ENCODE measurements around the gene MOSPD2.

MOSPD2 gene

DNA sequence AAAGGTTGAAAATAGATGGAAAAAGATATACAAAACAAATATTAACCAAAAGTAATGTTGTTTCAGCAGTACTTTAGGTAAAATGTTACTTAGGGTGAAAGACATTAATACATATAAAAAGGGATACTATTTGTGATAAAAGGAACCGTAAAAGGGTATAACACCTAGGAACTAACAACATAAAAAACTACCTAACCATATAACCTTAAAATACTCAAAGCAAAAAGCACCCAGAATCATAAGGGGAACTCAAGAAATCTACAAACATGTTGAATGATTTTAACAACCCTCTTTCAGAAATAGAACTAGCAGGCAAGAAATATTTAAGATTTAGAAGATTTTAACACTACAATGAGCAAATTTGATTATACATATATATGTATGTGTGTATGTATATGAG, 11.5 kb downstream of the MOSPD2 start:
- H3K9me3 Mint-ChIP-seq = no peaks in the 10 kb centered on the region
- H3K27ac Mint-ChIP-seq = no peak overlapping the region
- H3K36me3 Mint-ChIP-seq = peaks cover 6% of the 10 kb centered on the region
- no peaks in the 10 kb centered on the region for H3K27me3 Mint-ChIP-seq
- H3K4me3 Mint-ChIP-seq = no peak overlapping the region
- peaks cover 15% of the 10 kb centered on the region for H3K4me1 Mint-ChIP-seq
- ATAC-seq = no peak

DNA sequence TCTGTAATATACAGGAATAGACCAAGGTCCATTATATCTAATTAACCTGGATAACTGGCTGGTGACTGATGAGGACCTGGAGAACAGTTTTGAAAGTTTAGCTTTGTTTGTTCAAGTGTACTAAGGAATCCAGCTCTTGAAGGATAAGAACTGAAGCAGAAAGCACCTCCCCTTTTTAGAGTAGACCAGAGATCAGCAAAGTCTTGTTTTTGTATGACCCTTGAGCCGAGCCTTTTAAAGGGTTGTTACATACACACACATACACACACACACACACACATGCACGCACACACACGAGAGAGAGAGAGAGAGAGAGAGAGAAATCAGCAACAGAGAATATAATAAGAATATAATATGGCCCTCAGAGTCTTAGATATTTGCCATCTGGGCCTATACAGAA, 13.0 kb downstream of the MOSPD2 start:
- Mint-ChIP-seq H3K27me3 (no peaks in the 10 kb centered on the region), H3K4me1 (peaks cover 15% of the 10 kb centered on the region), H3K27ac (no peak overlapping the region), H3K4me3 (no peak overlapping the region), H3K36me3 (peaks cover 10% of the 10 kb centered on the region), H3K9me3 (no peaks in the 10 kb centered on the region)
- no peak for ATAC-seq

DNA sequence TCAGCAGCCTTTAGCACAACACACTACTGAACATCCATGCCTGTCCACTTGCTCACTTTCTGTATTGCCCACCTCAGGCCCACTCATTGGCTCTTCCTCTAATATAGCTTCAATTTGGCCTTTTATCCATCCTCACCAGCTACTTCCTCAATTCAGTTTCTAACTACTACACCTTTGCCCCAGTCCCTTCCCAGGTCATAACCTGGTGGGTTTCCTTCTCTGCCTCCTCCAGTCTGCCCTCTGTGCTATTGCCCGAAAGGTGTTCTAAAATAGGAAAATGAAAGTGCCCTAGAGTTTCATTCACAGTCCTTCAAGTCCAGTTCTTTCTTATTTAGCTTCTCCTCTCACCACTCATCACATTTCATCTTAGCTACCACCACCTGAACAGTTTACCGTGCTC, 23.1 kb downstream of the MOSPD2 start:
- H3K4me3 Mint-ChIP-seq = peak overlapping the region; percentile 4
- peak overlapping the region; percentile 45 for H3K27ac Mint-ChIP-seq
- H3K27me3 Mint-ChIP-seq = no peaks in the 10 kb centered on the region
- H3K36me3 Mint-ChIP-seq = peaks cover 18% of the 10 kb centered on the region
- ATAC-seq = no peak
- H3K4me1 Mint-ChIP-seq = peaks cover 11% of the 10 kb centered on the region
- H3K9me3 Mint-ChIP-seq = no peaks in the 10 kb centered on the region

DNA sequence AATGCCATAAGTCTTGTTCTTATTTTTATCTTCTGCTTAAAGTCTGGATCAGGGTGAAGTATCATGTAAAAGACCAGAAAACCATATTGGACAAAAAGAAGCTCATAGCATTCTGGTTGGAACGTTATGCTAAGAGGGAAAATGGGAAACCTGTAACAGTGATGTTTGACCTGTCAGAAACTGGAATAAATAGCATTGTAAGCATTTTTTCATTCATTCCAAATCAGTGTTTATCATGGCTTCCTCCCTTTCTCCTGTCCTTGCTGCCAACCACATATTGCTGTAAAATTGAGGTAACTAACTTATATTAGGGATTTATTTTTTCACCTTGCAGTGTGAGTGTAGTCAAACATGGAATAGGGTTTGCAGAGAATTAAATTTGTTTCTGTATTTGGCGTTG, 23.8 kb downstream of the MOSPD2 start:
- peaks cover 11% of the 10 kb centered on the region for H3K4me1 Mint-ChIP-seq
- no peak for ATAC-seq

DNA sequence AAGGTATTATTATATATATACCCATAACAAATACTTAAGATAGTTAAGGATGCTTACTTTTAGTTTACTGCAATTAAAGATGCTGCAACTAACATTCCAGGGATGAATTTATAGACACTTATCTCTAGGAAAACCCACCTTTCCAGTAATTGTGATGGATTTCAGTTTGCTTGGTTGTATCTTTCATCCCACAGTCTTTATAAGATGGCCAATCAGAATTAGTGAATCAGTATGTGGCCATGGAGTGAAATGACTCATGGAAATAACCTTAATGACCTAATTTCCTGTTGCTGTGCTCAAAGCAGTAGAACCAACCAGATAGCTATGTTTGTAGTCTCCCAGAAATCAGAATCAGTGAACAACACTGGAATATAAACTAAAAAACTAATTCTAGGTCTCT, 26.4 kb downstream of the MOSPD2 start:
- ATAC-seq = no peak
- peaks cover 31% of the 10 kb centered on the region for H3K36me3 Mint-ChIP-seq
- H3K27me3 Mint-ChIP-seq = no peaks in the 10 kb centered on the region
- H3K4me1 Mint-ChIP-seq = peaks cover 11% of the 10 kb centered on the region
- H3K27ac Mint-ChIP-seq = no peak overlapping the region
- no peaks in the 10 kb centered on the region for H3K9me3 Mint-ChIP-seq
- no peak overlapping the region for H3K4me3 Mint-ChIP-seq

More for the DNA sequence above, 23.8 kb downstream of the MOSPD2 start:
- H3K36me3 Mint-ChIP-seq = peaks cover 18% of the 10 kb centered on the region
- H3K27me3 Mint-ChIP-seq = no peaks in the 10 kb centered on the region
- no peak overlapping the region for H3K27ac Mint-ChIP-seq
- H3K4me3 Mint-ChIP-seq = no peak overlapping the region
- H3K9me3 Mint-ChIP-seq = no peaks in the 10 kb centered on the region

DNA sequence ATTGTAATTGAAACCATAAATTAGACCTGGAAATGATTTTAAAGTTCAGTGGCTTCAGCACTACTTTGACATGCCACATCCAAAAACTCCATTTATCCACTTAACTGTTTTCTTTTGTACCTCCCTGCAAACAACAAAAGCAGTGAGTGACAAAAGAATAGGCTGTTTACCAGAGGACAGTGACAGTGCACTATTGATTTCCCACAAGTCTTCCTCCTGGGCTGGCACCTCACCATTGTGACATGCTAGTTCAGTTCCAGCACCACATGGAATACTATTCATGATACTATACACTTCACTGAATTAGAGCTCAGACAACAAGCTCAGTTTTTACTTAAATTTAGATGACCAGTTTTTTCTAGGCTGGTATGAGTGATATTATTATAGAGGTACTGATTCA, 29.3 kb downstream of the MOSPD2 start:
- no peak for ATAC-seq
- H3K4me3 Mint-ChIP-seq = no peak overlapping the region
- peaks cover 25% of the 10 kb centered on the region for H3K36me3 Mint-ChIP-seq

DNA sequence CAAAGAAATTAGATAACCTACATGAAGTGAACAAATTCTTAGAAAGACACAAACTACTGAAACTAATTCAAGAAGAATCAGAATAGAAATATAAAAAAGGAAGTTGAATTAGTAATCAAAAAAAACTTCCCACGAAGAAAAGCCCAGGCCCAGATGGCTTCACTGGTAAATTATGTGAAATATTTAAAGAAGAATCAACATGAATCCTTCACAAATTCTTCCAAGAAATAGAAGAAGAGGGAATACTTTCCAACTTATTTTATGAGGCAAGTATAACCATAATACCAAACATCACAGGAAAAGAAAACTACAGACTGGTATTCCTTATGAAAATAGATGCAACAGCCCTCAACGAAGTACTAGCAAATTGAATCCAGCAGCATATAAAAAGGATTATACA, 30.7 kb downstream of the MOSPD2 start:
- Mint-ChIP-seq H3K27me3 (no peaks in the 10 kb centered on the region), H3K27ac (no peak overlapping the region), H3K9me3 (no peaks in the 10 kb centered on the region), H3K36me3 (peaks cover 27% of the 10 kb centered on the region), H3K4me1 (no peaks in the 10 kb centered on the region), H3K4me3 (no peak overlapping the region)
- ATAC-seq = no peak

More for the DNA sequence above, 29.3 kb downstream of the MOSPD2 start:
- Mint-ChIP-seq H3K27ac (no peak overlapping the region), H3K9me3 (no peaks in the 10 kb centered on the region), H3K27me3 (no peaks in the 10 kb centered on the region), H3K4me1 (no peaks in the 10 kb centered on the region)

DNA sequence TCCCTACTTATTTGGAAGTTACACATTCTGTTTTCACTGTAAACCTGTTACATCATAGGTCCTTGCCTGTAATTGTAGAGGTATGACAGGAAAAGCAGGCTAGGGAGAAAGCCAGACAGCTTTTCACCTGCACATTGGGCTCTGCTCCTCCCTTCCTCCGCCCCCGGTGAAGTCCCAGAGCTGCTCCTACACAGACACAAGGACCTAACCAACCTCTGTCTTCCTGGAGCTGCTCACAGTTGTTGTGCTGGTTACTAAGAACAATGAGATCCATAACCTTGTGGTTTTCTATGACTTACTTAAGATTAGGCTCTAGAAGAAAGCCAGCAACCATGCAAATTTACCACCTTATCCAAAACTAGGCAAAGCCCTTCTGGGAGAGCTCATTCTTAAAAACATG, 40.0 kb downstream of the MOSPD2 start:
- no peak for ATAC-seq
- Mint-ChIP-seq H3K4me1 (no peaks in the 10 kb centered on the region), H3K4me3 (no peak overlapping the region), H3K27ac (no peak overlapping the region), H3K36me3 (peaks cover 37% of the 10 kb centered on the region), H3K27me3 (no peaks in the 10 kb centered on the region), H3K9me3 (no peaks in the 10 kb centered on the region)

DNA sequence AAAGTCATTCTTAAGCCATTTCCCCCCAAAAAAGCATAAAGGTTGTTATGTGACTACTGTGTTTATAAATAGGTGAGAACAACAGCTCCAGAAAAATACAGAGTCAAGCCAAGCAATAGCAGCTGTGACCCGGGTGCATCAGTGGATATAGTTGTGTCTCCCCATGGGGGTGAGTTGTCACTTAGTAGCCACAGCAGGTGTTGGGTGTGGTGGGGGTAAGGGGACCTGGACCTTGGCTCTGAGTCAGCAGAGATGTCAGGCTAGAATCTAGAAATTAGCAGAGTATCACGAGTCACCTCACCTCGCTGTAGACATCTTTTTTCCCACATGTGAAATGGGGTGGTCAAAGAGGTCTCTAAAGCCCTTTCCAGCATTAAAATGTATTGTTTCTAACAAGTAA, 42.4 kb downstream of the MOSPD2 start:
- H3K27ac Mint-ChIP-seq = no peak overlapping the region
- peaks cover 33% of the 10 kb centered on the region for H3K36me3 Mint-ChIP-seq
- no peaks in the 10 kb centered on the region for H3K9me3 Mint-ChIP-seq

DNA sequence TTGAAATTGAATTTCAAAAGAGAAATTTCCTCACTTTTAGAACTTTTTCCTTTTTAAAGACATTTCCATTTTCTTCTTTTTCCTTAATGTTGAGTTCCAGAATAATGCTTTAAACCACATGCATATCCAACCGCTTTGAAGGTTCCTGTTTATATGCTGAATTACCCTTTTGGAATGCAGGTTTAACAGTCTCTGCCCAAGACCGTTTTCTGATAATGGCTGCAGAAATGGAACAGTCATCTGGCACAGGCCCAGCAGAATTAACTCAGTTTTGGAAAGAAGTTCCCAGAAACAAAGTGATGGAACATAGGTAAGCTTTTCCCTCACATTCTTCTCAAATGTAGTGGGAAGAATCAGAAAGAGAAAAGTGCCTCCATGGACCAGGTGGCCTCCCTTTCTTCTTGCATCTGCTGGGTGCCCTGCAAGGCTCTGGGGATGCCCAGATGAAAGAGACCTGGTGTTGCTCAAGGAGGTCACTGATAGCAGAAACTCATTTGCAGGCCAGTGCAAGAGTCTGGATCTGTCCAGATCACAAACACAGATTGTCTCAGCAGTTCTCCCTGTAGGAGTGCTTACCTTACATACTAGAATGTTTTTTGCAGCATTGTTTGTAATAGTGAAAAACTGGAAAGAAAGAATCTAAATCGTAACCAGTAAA, 42.9 kb downstream of the MOSPD2 start:
- ATAC-seq = no peak
- H3K36me3 Mint-ChIP-seq = peaks cover 30% of the 10 kb centered on the region
- H3K9me3 Mint-ChIP-seq = no peaks in the 10 kb centered on the region
- no peak overlapping the region for H3K27ac Mint-ChIP-seq
- no peak overlapping the region for H3K4me3 Mint-ChIP-seq
- no peaks in the 10 kb centered on the region for H3K27me3 Mint-ChIP-seq
- no peaks in the 10 kb centered on the region for H3K4me1 Mint-ChIP-seq

More for the DNA sequence above, 42.4 kb downstream of the MOSPD2 start:
- ATAC-seq = no peak
- Mint-ChIP-seq H3K4me3 (no peak overlapping the region), H3K27me3 (no peaks in the 10 kb centered on the region), H3K4me1 (no peaks in the 10 kb centered on the region)

DNA sequence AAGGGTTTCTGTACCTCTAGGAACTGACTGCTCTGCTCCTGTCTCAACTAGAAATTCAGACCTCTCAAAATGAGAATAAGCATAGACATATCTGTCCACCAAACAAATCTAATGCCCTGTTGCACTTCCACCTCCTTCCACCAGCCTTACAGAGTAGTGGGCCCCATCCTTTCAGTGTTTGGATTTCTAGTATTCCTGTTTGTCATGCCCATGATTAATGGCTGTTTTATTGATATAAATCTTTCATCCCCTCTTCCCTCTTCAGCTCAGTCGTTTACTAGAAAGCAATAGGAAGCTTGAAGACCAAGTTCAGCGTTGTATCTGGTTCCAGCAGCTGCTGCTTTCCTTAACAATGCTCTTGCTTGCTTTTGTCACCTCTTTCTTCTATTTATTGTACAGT, 46.2 kb downstream of the MOSPD2 start:
- Mint-ChIP-seq H3K27ac (no peak overlapping the region), H3K4me1 (peaks cover 10% of the 10 kb centered on the region), H3K9me3 (no peaks in the 10 kb centered on the region), H3K4me3 (no peak overlapping the region), H3K36me3 (peaks cover 22% of the 10 kb centered on the region), H3K27me3 (no peaks in the 10 kb centered on the region)
- no peak for ATAC-seq

DNA sequence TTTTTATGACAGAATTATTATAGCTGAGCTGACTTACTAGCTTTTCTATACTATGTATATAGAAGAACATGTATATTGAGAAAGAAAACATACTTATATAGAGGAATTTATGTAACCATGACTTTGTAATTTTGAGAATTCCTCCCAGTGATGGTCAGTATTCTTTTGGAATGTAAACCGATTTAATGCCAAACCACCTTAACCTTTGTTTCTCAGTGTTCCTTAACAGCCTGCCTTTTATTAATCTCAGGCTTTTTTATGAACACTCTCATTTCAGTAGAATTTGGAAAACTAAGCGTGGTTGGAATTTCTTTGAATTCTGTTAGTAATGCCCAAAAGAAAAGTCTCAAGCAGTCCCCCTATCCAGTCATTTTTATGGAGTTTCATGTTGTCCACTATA, 47.0 kb downstream of the MOSPD2 start:
- H3K27ac Mint-ChIP-seq = no peak overlapping the region
- no peak overlapping the region for H3K4me3 Mint-ChIP-seq
- H3K27me3 Mint-ChIP-seq = no peaks in the 10 kb centered on the region
- no peaks in the 10 kb centered on the region for H3K9me3 Mint-ChIP-seq
- H3K4me1 Mint-ChIP-seq = peaks cover 10% of the 10 kb centered on the region
- H3K36me3 Mint-ChIP-seq = peaks cover 22% of the 10 kb centered on the region
- ATAC-seq = no peak

DNA sequence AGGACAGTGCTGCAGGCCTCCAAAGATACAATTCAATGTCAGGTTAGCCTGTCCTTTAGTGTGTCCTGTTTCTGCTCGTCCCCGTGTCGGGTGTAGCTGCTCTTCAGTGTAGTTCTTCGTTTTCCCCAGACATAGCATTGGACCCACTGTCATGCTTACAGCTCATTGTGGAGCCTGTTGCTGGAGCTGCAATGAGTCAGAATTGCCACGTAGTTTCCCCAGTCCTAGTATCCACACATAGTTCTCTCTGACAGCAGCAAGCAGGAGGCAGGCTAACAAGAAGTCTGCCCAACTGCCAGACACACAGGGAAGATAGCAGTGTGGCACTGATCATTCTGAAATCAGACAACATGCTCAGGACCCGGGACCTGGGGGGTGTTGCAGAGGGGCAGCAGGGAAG, 49.2 kb downstream of the MOSPD2 start:
- Mint-ChIP-seq H3K4me1 (peaks cover 10% of the 10 kb centered on the region), H3K27ac (no peak overlapping the region), H3K27me3 (no peaks in the 10 kb centered on the region), H3K9me3 (no peaks in the 10 kb centered on the region), H3K4me3 (no peak overlapping the region), H3K36me3 (peaks cover 16% of the 10 kb centered on the region)
- no peak for ATAC-seq

DNA sequence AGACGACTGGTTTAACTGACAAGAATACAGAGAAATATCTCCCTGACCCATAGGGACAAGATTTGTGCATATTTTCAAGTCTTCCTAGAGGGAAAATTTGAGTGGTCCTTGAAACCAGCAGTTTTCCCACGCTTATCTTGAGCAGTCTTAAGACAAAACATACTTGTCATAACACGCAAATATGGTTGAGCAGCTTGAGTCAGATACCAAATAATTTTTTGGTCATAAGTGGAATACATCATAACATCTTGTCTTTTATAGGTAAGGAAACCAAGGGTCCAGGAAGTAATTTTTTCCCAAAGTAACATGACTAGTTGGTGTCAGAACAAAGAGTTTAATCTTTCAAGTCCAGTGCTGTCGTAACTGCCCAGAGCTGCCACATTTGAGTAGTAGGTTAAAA, 50.5 kb downstream of the MOSPD2 start:
- no peak overlapping the region for H3K27ac Mint-ChIP-seq
- peaks cover 6% of the 10 kb centered on the region for H3K36me3 Mint-ChIP-seq
- H3K27me3 Mint-ChIP-seq = no peaks in the 10 kb centered on the region
- ATAC-seq = no peak
- peaks cover 10% of the 10 kb centered on the region for H3K4me1 Mint-ChIP-seq
- no peak overlapping the region for H3K4me3 Mint-ChIP-seq
- no peaks in the 10 kb centered on the region for H3K9me3 Mint-ChIP-seq

DNA sequence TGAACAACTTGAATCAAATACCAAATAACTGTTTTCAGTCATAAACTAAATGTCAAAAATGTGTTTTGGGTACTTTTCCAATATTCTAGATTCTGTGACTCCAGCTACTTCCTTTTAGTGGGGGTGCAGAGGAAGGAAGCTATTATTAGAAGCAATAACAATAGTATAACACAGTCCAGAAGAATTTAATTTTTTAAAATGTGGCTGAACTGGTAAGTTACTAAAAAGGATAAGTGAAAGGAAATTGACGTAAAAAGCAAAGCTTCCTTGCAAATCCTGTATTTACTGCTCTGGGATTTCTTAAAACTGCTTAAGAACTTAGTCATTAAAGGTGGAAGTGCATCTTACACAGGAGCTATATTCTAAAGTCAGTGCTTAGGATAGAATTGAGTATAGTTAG, 53.2 kb downstream of the MOSPD2 start:
- H3K36me3 Mint-ChIP-seq = no peaks in the 10 kb centered on the region
- H3K9me3 Mint-ChIP-seq = no peaks in the 10 kb centered on the region
- H3K4me1 Mint-ChIP-seq = peaks cover 10% of the 10 kb centered on the region

DNA sequence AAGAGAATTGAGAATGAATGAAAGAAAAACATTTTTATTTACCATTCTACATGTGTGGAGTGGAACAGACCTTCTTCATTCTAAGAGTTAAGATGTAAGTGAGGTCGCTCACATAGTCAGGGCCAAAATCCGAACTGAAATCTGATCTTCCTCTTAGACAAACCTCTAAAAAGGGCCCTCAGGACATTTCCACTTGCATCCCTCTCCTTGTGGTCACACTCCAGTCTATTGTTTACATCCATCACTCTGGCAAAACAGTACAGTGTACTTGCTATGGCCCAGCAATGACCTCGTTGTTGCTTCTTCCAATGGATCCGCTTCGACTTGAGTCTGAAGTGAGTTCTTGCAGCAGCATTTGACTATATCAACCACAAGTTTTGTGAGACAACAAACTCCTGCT, 54.2 kb downstream of the MOSPD2 start:
- no peaks in the 10 kb centered on the region for H3K36me3 Mint-ChIP-seq
- no peaks in the 10 kb centered on the region for H3K9me3 Mint-ChIP-seq
- no peak overlapping the region for H3K4me3 Mint-ChIP-seq
- no peak overlapping the region for H3K27ac Mint-ChIP-seq
- no peak for ATAC-seq
- no peaks in the 10 kb centered on the region for H3K27me3 Mint-ChIP-seq
- peaks cover 10% of the 10 kb centered on the region for H3K4me1 Mint-ChIP-seq

More for the DNA sequence above, 53.2 kb downstream of the MOSPD2 start:
- no peak overlapping the region for H3K27ac Mint-ChIP-seq
- no peaks in the 10 kb centered on the region for H3K27me3 Mint-ChIP-seq
- no peak for ATAC-seq
- no peak overlapping the region for H3K4me3 Mint-ChIP-seq

DNA sequence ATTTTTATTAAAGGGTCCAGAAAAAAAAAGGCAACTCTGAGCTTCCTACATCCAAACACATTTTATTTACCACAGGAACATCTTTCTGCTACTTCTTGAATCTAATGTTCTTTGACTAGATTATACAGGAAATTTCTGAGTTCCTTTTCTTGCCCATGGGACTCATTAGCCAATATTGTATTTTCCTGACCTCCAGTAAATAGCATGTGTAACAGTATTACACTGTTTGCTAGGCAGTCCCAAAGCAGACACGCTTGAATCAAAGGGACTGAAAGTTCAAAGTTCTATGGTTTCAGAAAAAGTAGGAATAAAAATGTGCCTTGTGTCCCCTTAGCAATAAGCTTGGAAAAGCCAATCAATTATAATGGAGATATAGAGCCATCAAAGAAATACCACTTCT, 57.4 kb downstream of the MOSPD2 start:
- H3K4me3 Mint-ChIP-seq = no peak overlapping the region
- H3K36me3 Mint-ChIP-seq = no peaks in the 10 kb centered on the region
- no peak overlapping the region for H3K27ac Mint-ChIP-seq
- H3K9me3 Mint-ChIP-seq = no peaks in the 10 kb centered on the region
- ATAC-seq = no peak
- H3K4me1 Mint-ChIP-seq = no peaks in the 10 kb centered on the region
- H3K27me3 Mint-ChIP-seq = no peaks in the 10 kb centered on the region
